ENCODE data around the gene ARHGAP18. TPM values are rescaled to one million over a fixed set of nuclear protein-coding genes. Genes with fewer than 3 reads are reported as not detected.

The ARHGAP18 gene
- total RNA-seq, 3 donors from 2014 or later (not counting 1 experiment from before 2014, with no cell fraction given): 11.5 to 12.5 (median 11.8) TPM

- H3K27ac ChIP-seq (ENCODE audit: low read length): no peak overlapping the region
- intact Hi-C loops (cut with micrococcal nuclease): no loop called here
- H3K27ac Mint-ChIP-seq: peak overlapping the region in 1 of 2 donors; percentile 19
- no peak overlapping the region for H3K4me3 ChIP-seq (ENCODE audit: low read length)
- no peaks in the 10 kb centered on the region for H3K36me3 Mint-ChIP-seq
- H3K4me1 ChIP-seq (ENCODE audit: control insufficient read depth, insufficient read depth, low read length): no peaks in the 10 kb centered on the region
- WGBS (ENCODE audit: insufficient coverage): 92% methylated on average over 2 of the region's 4 CpGs
- H3K4me1 Mint-ChIP-seq: peaks cover 35 to 38% of the 10 kb centered on the region in 2 donors
- no peaks in the 10 kb centered on the region for H3K36me3 ChIP-seq (ENCODE audit: control insufficient read depth, insufficient read depth, low read length)
- H3K27me3 ChIP-seq (ENCODE audit: control insufficient read depth, insufficient read depth, low read length): no peaks in the 10 kb centered on the region
- no peaks in the 10 kb centered on the region for H3K9me3 Mint-ChIP-seq
- TF ChIP-seq, protein P1, sequence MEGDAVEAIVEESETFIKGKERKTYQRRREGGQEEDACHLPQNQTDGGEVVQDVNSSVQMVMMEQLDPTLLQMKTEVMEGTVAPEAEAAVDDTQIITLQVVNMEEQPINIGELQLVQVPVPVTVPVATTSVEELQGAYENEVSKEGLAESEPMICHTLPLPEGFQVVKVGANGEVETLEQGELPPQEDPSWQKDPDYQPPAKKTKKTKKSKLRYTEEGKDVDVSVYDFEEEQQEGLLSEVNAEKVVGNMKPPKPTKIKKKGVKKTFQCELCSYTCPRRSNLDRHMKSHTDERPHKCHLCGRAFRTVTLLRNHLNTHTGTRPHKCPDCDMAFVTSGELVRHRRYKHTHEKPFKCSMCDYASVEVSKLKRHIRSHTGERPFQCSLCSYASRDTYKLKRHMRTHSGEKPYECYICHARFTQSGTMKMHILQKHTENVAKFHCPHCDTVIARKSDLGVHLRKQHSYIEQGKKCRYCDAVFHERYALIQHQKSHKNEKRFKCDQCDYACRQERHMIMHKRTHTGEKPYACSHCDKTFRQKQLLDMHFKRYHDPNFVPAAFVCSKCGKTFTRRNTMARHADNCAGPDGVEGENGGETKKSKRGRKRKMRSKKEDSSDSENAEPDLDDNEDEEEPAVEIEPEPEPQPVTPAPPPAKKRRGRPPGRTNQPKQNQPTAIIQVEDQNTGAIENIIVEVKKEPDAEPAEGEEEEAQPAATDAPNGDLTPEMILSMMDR (IDR thresholded peaks at IDR 0.05): no peak
- H3K9me3 ChIP-seq (ENCODE audit: control insufficient read depth, insufficient read depth, low read length): no peaks in the 10 kb centered on the region
- no peak for ATAC-seq
- DNase-seq: no peak
- no peak overlapping the region for H3K4me3 Mint-ChIP-seq
- H3K27me3 Mint-ChIP-seq (ENCODE audit: low read depth in 2 of 2): no peaks in the 10 kb centered on the region
Observed at GRCh38 chr6:129701721-129702455, 8.1 kb downstream of the ARHGAP18 start.

- Histone ChIP-seq H3K4me1 (ENCODE audit: control insufficient read depth, insufficient read depth, low read length) (peaks cover 2% of the 10 kb centered on the region), H3K36me3 (ENCODE audit: control insufficient read depth, insufficient read depth, low read length) (no peaks in the 10 kb centered on the region), H3K9me3 (ENCODE audit: control insufficient read depth, insufficient read depth, low read length) (no peaks in the 10 kb centered on the region), H3K27ac (ENCODE audit: low read length) (no peak overlapping the region), H3K4me3 (ENCODE audit: low read length) (no peak overlapping the region), H3K27me3 (ENCODE audit: control insufficient read depth, insufficient read depth, low read length) (no peaks in the 10 kb centered on the region)
- TF ChIP-seq, protein P1 (IDR thresholded peaks at IDR 0.05): no peak
- ATAC-seq (no peak), DNase-seq (no peak)
- intact Hi-C loops (cut with micrococcal nuclease): no loop called here
- H3K27ac Mint-ChIP-seq: no peak overlapping the region
- 100% methylated on average over 2 of the region's 2 CpGs for WGBS (ENCODE audit: insufficient coverage)
- no peaks in the 10 kb centered on the region for H3K27me3 Mint-ChIP-seq (ENCODE audit: low read depth in 2 of 2)
- no peaks in the 10 kb centered on the region for H3K9me3 Mint-ChIP-seq
- no peaks in the 10 kb centered on the region for H3K36me3 Mint-ChIP-seq
- peaks cover 40 to 50% of the 10 kb centered on the region in 2 donors for H3K4me1 Mint-ChIP-seq
- H3K4me3 Mint-ChIP-seq: no peak overlapping the region
Observed at GRCh38 chr6:129700666-129701065, 9.3 kb downstream of the ARHGAP18 start.

DNA sequence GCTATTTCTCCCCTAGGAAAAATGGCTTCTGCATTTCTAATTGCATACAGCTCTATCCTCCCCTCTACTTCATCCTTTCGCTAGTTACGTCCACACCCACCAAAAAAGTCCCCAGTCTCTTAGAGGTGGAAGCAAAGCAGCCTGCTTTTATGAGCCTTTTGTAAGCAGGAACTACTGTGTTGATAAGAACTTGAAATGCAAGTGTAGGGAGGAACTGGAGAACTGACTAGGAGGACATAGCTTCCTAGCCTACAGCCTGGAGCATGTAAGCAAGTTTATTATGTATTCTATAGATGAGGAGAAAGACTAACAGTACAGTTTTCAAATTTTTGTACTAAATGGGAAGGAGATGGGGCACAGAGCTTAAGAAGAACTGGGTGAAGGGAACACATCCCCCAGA, 10.3 kb downstream of the ARHGAP18 start:
- no peaks in the 10 kb centered on the region for H3K36me3 Mint-ChIP-seq
- WGBS (ENCODE audit: insufficient coverage): 100% methylated on average over 2 of the region's 2 CpGs
- Histone ChIP-seq H3K27me3 (ENCODE audit: control insufficient read depth, insufficient read depth, low read length) (no peaks in the 10 kb centered on the region), H3K36me3 (ENCODE audit: control insufficient read depth, insufficient read depth, low read length) (no peaks in the 10 kb centered on the region), H3K9me3 (ENCODE audit: control insufficient read depth, insufficient read depth, low read length) (no peaks in the 10 kb centered on the region), H3K27ac (ENCODE audit: low read length) (no peak overlapping the region), H3K4me1 (ENCODE audit: control insufficient read depth, insufficient read depth, low read length) (peaks cover 3% of the 10 kb centered on the region), H3K4me3 (ENCODE audit: low read length) (no peak overlapping the region)
- H3K4me1 Mint-ChIP-seq: peaks cover 37 to 49% of the 10 kb centered on the region in 2 donors
- intact Hi-C loops (cut with micrococcal nuclease): no loop called here
- TF ChIP-seq, protein P1 (IDR thresholded peaks at IDR 0.05): no peak
- H3K27ac Mint-ChIP-seq: no peak overlapping the region
- H3K27me3 Mint-ChIP-seq (ENCODE audit: low read depth in 2 of 2): no peaks in the 10 kb centered on the region
- DNase-seq (no peak), ATAC-seq (no peak)
- no peaks in the 10 kb centered on the region for H3K9me3 Mint-ChIP-seq
- no peak overlapping the region for H3K4me3 Mint-ChIP-seq

DNA sequence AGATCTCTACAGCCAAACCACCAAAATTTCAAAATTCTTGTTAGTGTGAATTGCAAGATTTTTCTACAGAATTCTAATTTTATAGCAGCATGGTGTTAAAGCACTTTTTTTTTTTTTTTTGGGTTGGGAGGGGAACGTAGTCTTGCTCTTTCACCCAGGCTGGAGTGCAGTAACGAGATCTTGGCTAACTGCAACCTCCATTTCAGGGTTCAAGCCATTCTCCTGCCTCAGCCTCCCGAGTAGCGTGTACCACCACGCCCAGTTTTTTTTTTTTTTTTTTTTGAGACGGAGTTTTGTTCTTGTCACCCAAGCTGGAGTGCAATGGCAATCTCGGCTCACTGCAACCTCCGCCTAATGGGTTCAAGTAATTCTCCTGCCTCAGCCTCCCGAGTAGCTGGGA, 11.5 kb downstream of the ARHGAP18 start:
- peaks cover 34 to 46% of the 10 kb centered on the region in 2 donors for H3K4me1 Mint-ChIP-seq
- H3K9me3 Mint-ChIP-seq: no peaks in the 10 kb centered on the region
- WGBS (ENCODE audit: insufficient coverage): 97% methylated on average over 9 of the region's 9 CpGs

More for the DNA sequence above, 11.5 kb downstream of the ARHGAP18 start:
- ATAC-seq: no peak
- intact Hi-C loops (cut with micrococcal nuclease): no loop called here
- no peaks in the 10 kb centered on the region for H3K36me3 Mint-ChIP-seq
- H3K9me3 ChIP-seq (ENCODE audit: control insufficient read depth, insufficient read depth, low read length): no peaks in the 10 kb centered on the region
- H3K4me3 Mint-ChIP-seq: no peak overlapping the region
- H3K36me3 ChIP-seq (ENCODE audit: control insufficient read depth, insufficient read depth, low read length): no peaks in the 10 kb centered on the region
- no peaks in the 10 kb centered on the region for H3K27me3 ChIP-seq (ENCODE audit: control insufficient read depth, insufficient read depth, low read length)
- TF ChIP-seq, protein P1 (IDR thresholded peaks at IDR 0.05): no peak
- DNase-seq: no peak
- H3K27ac ChIP-seq (ENCODE audit: low read length): no peak overlapping the region
- no peaks in the 10 kb centered on the region for H3K27me3 Mint-ChIP-seq (ENCODE audit: low read depth in 2 of 2)
- no peak overlapping the region for H3K27ac Mint-ChIP-seq
- no peak overlapping the region for H3K4me3 ChIP-seq (ENCODE audit: low read length)
- peaks cover 3% of the 10 kb centered on the region for H3K4me1 ChIP-seq (ENCODE audit: control insufficient read depth, insufficient read depth, low read length)
